Measurements from ENCODE around the gene PDE2A. TPM values are rescaled to one million over a fixed set of nuclear protein-coding genes. Genes with fewer than 3 reads are reported as not detected.

The PDE2A gene
- total RNA-seq, 1 experiment from 2014 or later = 0.58 TPM

DNA sequence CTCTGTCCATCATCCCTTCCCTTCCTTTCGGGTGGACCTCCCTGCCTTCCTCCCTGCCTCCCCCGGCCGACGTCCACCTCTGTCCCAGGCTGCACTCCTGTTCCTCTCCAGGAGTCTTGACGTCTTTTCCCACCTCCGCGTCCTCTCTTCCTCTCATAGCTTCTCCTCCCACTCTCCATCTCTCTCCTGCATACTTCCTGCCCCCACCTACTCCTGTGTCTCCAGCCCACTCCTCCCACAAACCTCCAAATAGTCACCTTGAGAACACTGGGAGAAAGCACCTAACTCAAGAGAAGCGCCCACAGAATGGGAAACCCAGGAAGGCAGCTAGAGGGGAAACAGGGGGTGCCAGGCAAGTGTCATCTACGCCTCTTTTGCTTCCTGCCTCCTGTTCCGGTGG lies 60.8 kb downstream of the PDE2A start:
- Histone ChIP-seq H3K27ac (ENCODE audit: low read depth, low read length, poor library complexity, severe bottlenecking) (no peak overlapping the region), H3K4me1 (ENCODE audit: insufficient read depth, low read length, poor library complexity, severe bottlenecking) (no peaks in the 10 kb centered on the region), H3K9me3 (ENCODE audit: low read depth, low read length, poor library complexity, severe bottlenecking) (no peaks in the 10 kb centered on the region), H3K27me3 (replicated peaks; ENCODE audit: insufficient read depth, low read depth, low read length, poor library complexity) (no peaks in the 10 kb centered on the region), H3K36me3 (ENCODE audit: insufficient read depth, low read length, poor library complexity, severe bottlenecking) (no peaks in the 10 kb centered on the region), H3K4me3 (ENCODE audit: low read depth, low read length, poor library complexity, severe bottlenecking) (no peak overlapping the region)
- intact Hi-C loops (cut with micrococcal nuclease; ENCODE audit: unreplicated experiment) = no loop called here
- no peak for TF ChIP-seq CTCF (conservative IDR thresholded peaks at IDR 0.05; ENCODE audit: low read depth, low read length)
- TF ChIP-seq EZH2 (IDR thresholded peaks at IDR 0.05; ENCODE audit: borderline replicate concordance, low read depth, low read length, poor library complexity, severe bottlenecking) = no peak
- CTCF ChIA-PET = no interaction called here
- POLR2A ChIA-PET (ENCODE audit: low non-redundant PET) = no interaction called here
- BruUV-seq (replicated peaks) = no TSS peak
- no peak for DNase-seq (ENCODE audit: low spot score)

GRCh38 chr11:72609476-72609875 lies 64.7 kb downstream of the PDE2A start:
- Histone ChIP-seq H3K27me3 (replicated peaks; ENCODE audit: insufficient read depth, low read depth, low read length, poor library complexity) (no peaks in the 10 kb centered on the region), H3K9me3 (ENCODE audit: low read depth, low read length, poor library complexity, severe bottlenecking) (no peaks in the 10 kb centered on the region), H3K4me1 (ENCODE audit: insufficient read depth, low read length, poor library complexity, severe bottlenecking) (peaks cover 8% of the 10 kb centered on the region), H3K27ac (ENCODE audit: low read depth, low read length, poor library complexity, severe bottlenecking) (no peak overlapping the region), H3K36me3 (ENCODE audit: insufficient read depth, low read length, poor library complexity, severe bottlenecking) (no peaks in the 10 kb centered on the region), H3K4me3 (ENCODE audit: low read depth, low read length, poor library complexity, severe bottlenecking) (no peak overlapping the region)
- intact Hi-C loops (cut with micrococcal nuclease; ENCODE audit: unreplicated experiment) = no loop called here
- DNase-seq (ENCODE audit: low spot score) = no peak
- CTCF ChIA-PET = interaction anchor here (1.7 to 2.3 kb wide), 2 partner anchors 24 to 74 kb away, joined by 4 to 6 read pairs; no protein-coding TSS in a partner anchor
- BruUV-seq (replicated peaks) = no TSS peak
- POLR2A ChIA-PET (ENCODE audit: low non-redundant PET) = no interaction called here
- TF ChIP-seq EZH2 (IDR thresholded peaks at IDR 0.05; ENCODE audit: borderline replicate concordance, low read depth, low read length, poor library complexity, severe bottlenecking) (no peak), CTCF (conservative IDR thresholded peaks at IDR 0.05; ENCODE audit: low read depth, low read length) (no peak)

- ChIA-PET POLR2A (ENCODE audit: low non-redundant PET) (no interaction called here), CTCF (interaction anchor here (1.7 to 2.3 kb wide), 2 partner anchors 23 to 75 kb away, joined by 4 to 6 read pairs; no protein-coding TSS in a partner anchor)
- no peaks in the 10 kb centered on the region for H3K9me3 ChIP-seq (ENCODE audit: low read depth, low read length, poor library complexity, severe bottlenecking)
- no peak overlapping the region for H3K4me3 ChIP-seq (ENCODE audit: low read depth, low read length, poor library complexity, severe bottlenecking)
- BruUV-seq (replicated peaks) = no TSS peak
- no peak overlapping the region for H3K27ac ChIP-seq (ENCODE audit: low read depth, low read length, poor library complexity, severe bottlenecking)
- TF ChIP-seq EZH2 (IDR thresholded peaks at IDR 0.05; ENCODE audit: borderline replicate concordance, low read depth, low read length, poor library complexity, severe bottlenecking) (no peak), CTCF (conservative IDR thresholded peaks at IDR 0.05; ENCODE audit: low read depth, low read length) (peak; percentile 77)
- no peaks in the 10 kb centered on the region for H3K27me3 ChIP-seq (replicated peaks; ENCODE audit: insufficient read depth, low read depth, low read length, poor library complexity)
- DNase-seq (ENCODE audit: low spot score) = peak; percentile 47
- H3K4me1 ChIP-seq (ENCODE audit: insufficient read depth, low read length, poor library complexity, severe bottlenecking) = peaks cover 8% of the 10 kb centered on the region
- intact Hi-C loops (cut with micrococcal nuclease; ENCODE audit: unreplicated experiment) = no loop called here
- no peaks in the 10 kb centered on the region for H3K36me3 ChIP-seq (ENCODE audit: insufficient read depth, low read length, poor library complexity, severe bottlenecking)
Observed at GRCh38 chr11:72609045-72609444, 65.2 kb downstream of the PDE2A start.
